Measurements from ENCODE around the gene PTPRD.

The PTPRD gene

GRCh38 chr9:8431505-8431904, 2181.3 kb downstream of the PTPRD start:
- DNase-seq (ENCODE audit: low read depth), result no peak

GRCh38 chr9:8430945-8431344, 2181.9 kb downstream of the PTPRD start:
- DNase-seq (ENCODE audit: low read depth), result no peak

GRCh38 chr9:8429768-8430167, 2183.0 kb downstream of the PTPRD start:
- DNase-seq (ENCODE audit: low read depth), result no peak

GRCh38 chr9:8429157-8429556, 2183.6 kb downstream of the PTPRD start:
- no peak for DNase-seq (ENCODE audit: low read depth)

- no peak for DNase-seq (ENCODE audit: low read depth)
Measured at GRCh38 chr9:8428389-8428788, 2184.4 kb downstream of the PTPRD start.

GRCh38 chr9:8424786-8425410, 2187.9 kb downstream of the PTPRD start:
- DNase-seq (ENCODE audit: low read depth), result no peak

GRCh38 chr9:8420416-8420815, 2192.4 kb downstream of the PTPRD start:
- no peak for DNase-seq (ENCODE audit: low read depth)

- no peak for DNase-seq (ENCODE audit: low read depth)
Measured at GRCh38 chr9:8419596-8420275, 2193.1 kb downstream of the PTPRD start.

GRCh38 chr9:8417341-8417740, 2195.5 kb downstream of the PTPRD start:
- DNase-seq (ENCODE audit: low read depth), result no peak

- DNase-seq (ENCODE audit: low read depth), result no peak
Measured at GRCh38 chr9:8412327-8412726, 2200.5 kb downstream of the PTPRD start.

GRCh38 chr9:8408575-8409190, 2204.1 kb downstream of the PTPRD start:
- DNase-seq (ENCODE audit: low read depth), result no peak

- no peak for DNase-seq (ENCODE audit: low read depth)
Measured at GRCh38 chr9:8401961-8402705, 2210.7 kb downstream of the PTPRD start.

- no peak for DNase-seq (ENCODE audit: low read depth)
Measured at GRCh38 chr9:8400378-8400777, 2212.4 kb downstream of the PTPRD start.

GRCh38 chr9:8395022-8395421, 2217.8 kb downstream of the PTPRD start:
- DNase-seq (ENCODE audit: low read depth), result no peak

- no peak for DNase-seq (ENCODE audit: low read depth)
Measured at GRCh38 chr9:8394341-8394740, 2218.5 kb downstream of the PTPRD start.

GRCh38 chr9:8392866-8393265, 2219.9 kb downstream of the PTPRD start:
- no peak for DNase-seq (ENCODE audit: low read depth)

- no peak for DNase-seq (ENCODE audit: low read depth)
Measured at GRCh38 chr9:8391566-8391965, 2221.2 kb downstream of the PTPRD start.

- no peak for DNase-seq (ENCODE audit: low read depth)
Measured at GRCh38 chr9:8391132-8391531, 2221.7 kb downstream of the PTPRD start.

- no peak for DNase-seq (ENCODE audit: low read depth)
Measured at GRCh38 chr9:8390571-8390970, 2222.2 kb downstream of the PTPRD start.

- no peak for DNase-seq (ENCODE audit: low read depth)
Measured at GRCh38 chr9:8389531-8389930, 2223.3 kb downstream of the PTPRD start.

- no peak for DNase-seq (ENCODE audit: low read depth)
Measured at GRCh38 chr9:8388132-8388531, 2224.7 kb downstream of the PTPRD start.

- DNase-seq (ENCODE audit: low read depth), result no peak
Measured at GRCh38 chr9:8384091-8384490, 2228.7 kb downstream of the PTPRD start.
